Globus pallidus (tissue), 1 donor: ENCODE measurements around the gene EXT2.

Experiments used
- DNase-seq: peaks from one replicate; pipeline ENCODE4 v3.0.0-alpha.2; 2015; ENCODE audit warnings: low spot score

Gene EXT2

GRCh38 chr11:44267006-44267749 lies 171.7 kb downstream of the EXT2 start:
- DNase-seq, result no peak

- no peak for DNase-seq
Measured at GRCh38 chr11:44267750-44268613, 172.5 kb downstream of the EXT2 start.

- no peak for DNase-seq
Measured at GRCh38 chr11:44268614-44269080, 173.2 kb downstream of the EXT2 start.

- no peak for DNase-seq
Measured at GRCh38 chr11:44269369-44270351, 174.2 kb downstream of the EXT2 start.

GRCh38 chr11:44270403-44271273 lies 175.2 kb downstream of the EXT2 start:
- DNase-seq, result no peak

GRCh38 chr11:44271286-44271685 lies 175.8 kb downstream of the EXT2 start:
- DNase-seq, result no peak

GRCh38 chr11:44274404-44274803 lies 178.9 kb downstream of the EXT2 start:
- DNase-seq, result no peak

- no peak for DNase-seq
Measured at GRCh38 chr11:44275241-44275640, 179.8 kb downstream of the EXT2 start.

GRCh38 chr11:44275961-44276550 lies 180.6 kb downstream of the EXT2 start:
- DNase-seq, result no peak

GRCh38 chr11:44277196-44278090 lies 182.0 kb downstream of the EXT2 start:
- no peak for DNase-seq

GRCh38 chr11:44279483-44279882 lies 184.0 kb downstream of the EXT2 start:
- DNase-seq, result no peak

- no peak for DNase-seq
Measured at GRCh38 chr11:44280257-44280656, 184.8 kb downstream of the EXT2 start.

GRCh38 chr11:44281151-44281550 lies 185.7 kb downstream of the EXT2 start:
- DNase-seq, result no peak

GRCh38 chr11:44282620-44283019 lies 187.1 kb downstream of the EXT2 start:
- no peak for DNase-seq

GRCh38 chr11:44285756-44286155 lies 190.3 kb downstream of the EXT2 start:
- DNase-seq, result no peak

- DNase-seq, result peak; percentile 36
Measured at GRCh38 chr11:44286268-44286880, 190.9 kb downstream of the EXT2 start.

GRCh38 chr11:44286911-44287310 lies 191.4 kb downstream of the EXT2 start:
- DNase-seq, result no peak

- DNase-seq, result no peak
Measured at GRCh38 chr11:44288133-44288526, 192.7 kb downstream of the EXT2 start.

GRCh38 chr11:44290208-44290607 lies 194.7 kb downstream of the EXT2 start:
- DNase-seq, result no peak
